GM18498 (cell line): ENCODE measurements around the gene CD1B.
"Not testable (repeated sequence)": the region's sequence is repeated elsewhere in the genome, so short reads cannot be mapped to it uniquely, and the experiment has no call there.

Experiments
- ATAC-seq: cut with Tn5 transposase; IDR thresholded peaks from one replicate; pipeline ENCODE4 v1.9.1; 2021; ENCODE audit warnings: mild to moderate bottlenecking, moderate library complexity; ENCODE audit not compliant: unreplicated experiment

The CD1B gene

GRCh38 chr1:158329300-158329699, 2.0 kb downstream of the CD1B start:
- ATAC-seq = no peak

DNA sequence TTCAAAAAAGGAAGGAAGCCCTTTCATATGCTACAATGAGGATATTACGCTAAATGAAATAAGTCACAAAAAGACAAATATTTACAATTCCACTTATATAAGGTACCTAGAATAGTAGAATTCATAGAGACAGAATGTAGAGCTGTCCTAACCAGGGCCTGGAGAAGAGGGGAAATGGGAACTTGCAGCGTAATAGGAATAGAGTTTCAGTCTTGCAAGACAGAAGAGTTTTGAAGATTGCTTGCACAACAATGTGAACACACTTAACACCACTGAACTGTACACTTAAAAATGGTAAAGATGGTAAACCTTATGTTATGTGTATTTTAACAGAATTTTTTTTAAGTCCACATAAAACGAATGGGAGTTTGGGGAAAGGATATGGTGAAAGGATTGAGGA, 2.9 kb downstream of the CD1B start:
- no peak for ATAC-seq

GRCh38 chr1:158327481-158327880, 3.9 kb downstream of the CD1B start:
- ATAC-seq = no peak

GRCh38 chr1:158324395-158324794, 6.9 kb downstream of the CD1B start:
- no peak for ATAC-seq

DNA sequence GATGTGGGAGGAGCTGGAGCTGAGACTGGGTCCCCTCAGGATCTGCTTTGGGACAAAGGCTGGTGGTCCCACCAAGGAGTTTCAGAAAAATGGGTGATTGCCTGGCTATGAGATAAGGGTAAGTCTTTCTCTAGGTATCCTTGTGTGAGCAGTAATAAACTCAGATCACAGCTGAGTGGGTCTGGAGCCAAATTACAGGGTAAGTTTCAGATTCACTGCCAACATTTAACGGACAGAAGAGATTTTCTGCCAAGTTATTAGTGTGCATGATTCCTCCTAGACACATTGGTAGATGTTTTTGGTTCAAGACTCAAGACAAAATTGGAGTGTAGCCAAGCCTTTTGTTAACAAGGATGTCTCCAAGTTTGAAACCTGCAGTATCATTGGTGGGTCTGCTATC, 7.5 kb downstream of the CD1B start:
- no peak for ATAC-seq

DNA sequence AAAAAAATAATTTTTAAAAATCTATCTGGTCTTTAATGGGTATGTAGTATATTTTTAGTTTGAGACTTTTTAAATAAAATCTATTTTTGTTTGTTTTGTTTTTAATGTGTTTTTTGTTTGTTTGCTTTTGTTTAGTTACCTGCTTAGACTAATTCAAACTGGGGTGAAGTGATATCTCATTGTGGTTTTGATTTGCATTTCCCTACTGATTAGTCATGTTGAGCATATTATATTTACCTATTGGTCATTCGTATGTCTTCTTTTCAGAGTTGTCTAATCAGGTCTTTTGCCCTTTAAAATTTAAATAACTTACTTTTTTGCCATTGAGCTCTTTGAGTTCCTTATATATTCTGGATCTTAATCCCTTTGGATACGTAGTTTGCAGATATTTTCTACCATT, 20.3 kb downstream of the CD1B start:
- no peak for ATAC-seq

DNA sequence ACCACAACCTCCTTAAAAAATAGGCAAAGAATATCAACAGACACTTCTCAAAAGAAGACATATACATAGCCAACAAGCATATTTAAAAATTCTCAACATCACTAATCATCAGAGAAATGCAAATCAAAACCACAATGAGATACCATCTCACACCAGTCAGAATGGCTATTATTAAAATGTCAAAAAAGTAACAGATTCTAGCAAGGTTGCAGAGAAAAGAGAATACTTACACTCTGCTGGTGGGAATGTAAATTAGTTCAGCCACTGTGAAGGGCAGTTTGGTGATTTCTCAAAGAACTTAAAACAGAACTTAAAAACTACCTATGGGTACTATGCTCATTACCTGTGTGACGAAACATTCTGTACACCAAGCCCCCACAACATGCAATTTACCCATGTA, 20.7 kb downstream of the CD1B start:
- ATAC-seq = peak; percentile 70

GRCh38 chr1:158295791-158296190, 35.5 kb downstream of the CD1B start:
- no peak for ATAC-seq

GRCh38 chr1:158290321-158290844, 40.9 kb downstream of the CD1B start:
- no peak for ATAC-seq

GRCh38 chr1:158289811-158290210, 41.5 kb downstream of the CD1B start, which contains the start of gene CD1C:
CD1C (plus strand) TSS chr1:158289923; CDS start chr1:158290065, 142 bp downstream.
- ATAC-seq = no peak

- no peak for ATAC-seq
Measured at GRCh38 chr1:158286941-158287346, 44.4 kb downstream of the CD1B start.

- no peak for ATAC-seq
Measured at GRCh38 chr1:158286487-158286886, 44.8 kb downstream of the CD1B start.

DNA sequence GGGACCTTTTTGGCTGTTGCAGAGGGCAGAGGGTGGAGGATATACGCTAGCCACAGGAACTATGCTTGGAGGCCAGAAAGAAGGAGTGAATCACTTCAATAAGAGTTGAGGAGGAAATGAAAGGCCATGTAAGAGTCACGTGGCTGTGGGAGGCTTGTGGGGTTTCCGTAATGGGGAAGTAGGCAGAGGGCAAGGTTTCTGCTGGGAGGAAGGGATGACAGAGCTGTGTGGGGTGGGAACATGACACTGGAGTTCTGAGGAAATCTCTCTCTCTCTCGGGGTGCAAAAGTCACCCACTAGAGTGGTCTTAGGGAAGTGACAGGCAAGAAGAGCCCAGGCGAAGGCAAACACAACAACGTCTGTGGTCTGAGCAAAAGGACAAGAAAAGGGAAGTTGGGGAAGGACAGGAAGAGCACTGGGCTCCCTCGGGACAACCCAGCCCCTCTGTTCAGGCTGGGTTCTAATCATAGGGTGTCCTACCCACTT, 45.5 kb downstream of the CD1B start:
- ATAC-seq = peak; percentile 73

DNA sequence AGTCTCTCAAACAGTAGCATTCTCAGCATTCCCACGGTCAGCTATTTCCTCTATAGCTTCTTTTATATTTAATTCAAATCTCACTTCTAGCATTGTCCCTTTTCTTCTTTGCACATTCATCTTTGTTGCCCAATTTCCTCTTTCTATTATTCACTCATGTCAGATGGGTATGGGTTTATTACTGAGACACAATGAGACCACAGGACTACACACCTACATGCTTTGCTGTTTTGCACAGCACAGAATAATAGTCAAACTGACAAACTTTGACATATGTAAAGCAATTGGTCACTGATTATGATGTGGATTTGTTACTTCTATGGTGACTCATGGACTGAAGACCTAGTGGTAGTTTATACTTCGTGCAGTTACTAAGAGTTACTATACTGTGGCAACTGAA, 47.4 kb downstream of the CD1B start:
- ATAC-seq = peak; percentile 51

- not testable (repeated sequence) for ATAC-seq
Measured at GRCh38 chr1:158282421-158282820, 48.9 kb downstream of the CD1B start.
